CD4-positive, alpha-beta T cell treated with Interleukin-21 for 1 hour (primary cell): ENCODE data around the gene SHROOM1.

Experiments
- DNase-seq: peaks from one replicate; pipeline ENCODE4 v3.0.0-alpha.2; 2020

The SHROOM1 gene

DNA sequence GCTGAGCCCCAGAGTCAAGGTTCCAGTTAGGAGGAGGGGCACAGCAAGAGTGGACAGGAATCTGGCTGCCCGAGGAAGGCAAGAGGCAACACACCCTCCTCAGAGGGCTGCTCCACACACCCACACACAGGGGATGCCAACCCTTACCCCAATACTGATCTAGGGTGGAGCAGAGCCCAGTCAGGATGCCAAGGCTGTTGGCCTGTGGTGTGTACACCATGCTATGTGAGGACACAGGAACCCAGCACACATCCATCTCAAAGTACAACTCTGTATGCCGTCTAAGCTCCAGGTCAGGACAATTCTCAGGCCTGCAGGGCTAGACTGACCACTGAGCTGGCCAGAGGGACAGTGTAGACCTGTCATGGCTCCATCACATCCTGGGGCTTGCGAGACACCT is 56.0 kb downstream of the SHROOM1 start:
- no peak for DNase-seq

DNA sequence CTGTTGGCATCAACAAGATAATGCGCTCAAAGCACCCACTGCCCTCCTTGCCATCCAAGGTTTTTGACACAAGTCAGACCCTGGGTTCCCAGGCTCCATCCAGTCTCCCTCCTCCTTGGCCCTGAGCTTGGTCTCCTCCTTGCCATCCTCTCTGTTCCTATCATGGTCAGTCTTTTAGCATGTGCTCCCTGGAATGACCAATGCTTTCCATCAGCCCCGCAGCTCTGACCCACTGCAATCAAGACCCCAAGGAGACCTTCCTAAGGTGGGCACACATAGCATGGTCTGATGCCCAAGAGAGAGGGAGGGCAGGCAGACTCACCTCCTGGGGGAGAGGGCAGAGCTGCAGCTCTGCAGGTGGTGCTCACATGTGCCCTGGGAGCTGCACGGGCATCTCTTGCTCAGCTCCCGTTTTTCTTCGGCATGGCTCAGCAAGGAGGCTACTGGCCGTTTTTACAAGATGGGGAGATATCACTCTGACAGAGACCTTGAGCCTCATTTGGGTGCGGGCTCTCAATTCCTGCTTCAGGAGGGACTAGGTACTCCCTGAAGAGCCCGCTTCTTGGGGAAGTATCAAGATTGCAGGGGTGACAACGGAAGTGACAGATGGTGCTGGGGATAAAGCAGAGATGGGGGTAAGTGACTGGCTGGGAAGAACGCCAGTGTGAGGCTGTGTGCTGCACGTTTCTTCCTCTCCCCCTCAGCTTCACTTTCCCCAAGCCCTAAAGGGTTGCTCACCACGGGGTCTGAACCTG is 56.7 kb downstream of the SHROOM1 start:
- DNase-seq = no peak

DNA sequence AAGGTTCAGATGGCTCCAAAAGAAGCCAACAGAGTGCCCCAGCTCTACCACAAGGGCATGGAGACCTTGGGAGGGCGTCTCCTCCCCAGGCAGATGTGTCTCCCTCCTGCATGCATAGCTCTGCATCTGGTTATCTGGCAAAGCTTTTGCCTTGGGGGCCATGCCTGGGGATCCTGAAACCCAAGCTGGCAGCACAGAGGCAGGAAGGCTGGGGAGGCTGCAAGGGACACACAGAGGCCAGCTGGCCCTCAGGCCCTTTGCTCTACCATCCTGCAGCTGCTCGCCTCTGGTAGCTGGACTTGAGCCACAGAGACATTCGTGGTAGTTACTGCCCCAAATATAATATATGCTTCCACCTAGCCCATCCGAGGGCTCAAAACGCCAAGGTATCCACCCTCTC is 57.3 kb downstream of the SHROOM1 start:
- DNase-seq = no peak

DNA sequence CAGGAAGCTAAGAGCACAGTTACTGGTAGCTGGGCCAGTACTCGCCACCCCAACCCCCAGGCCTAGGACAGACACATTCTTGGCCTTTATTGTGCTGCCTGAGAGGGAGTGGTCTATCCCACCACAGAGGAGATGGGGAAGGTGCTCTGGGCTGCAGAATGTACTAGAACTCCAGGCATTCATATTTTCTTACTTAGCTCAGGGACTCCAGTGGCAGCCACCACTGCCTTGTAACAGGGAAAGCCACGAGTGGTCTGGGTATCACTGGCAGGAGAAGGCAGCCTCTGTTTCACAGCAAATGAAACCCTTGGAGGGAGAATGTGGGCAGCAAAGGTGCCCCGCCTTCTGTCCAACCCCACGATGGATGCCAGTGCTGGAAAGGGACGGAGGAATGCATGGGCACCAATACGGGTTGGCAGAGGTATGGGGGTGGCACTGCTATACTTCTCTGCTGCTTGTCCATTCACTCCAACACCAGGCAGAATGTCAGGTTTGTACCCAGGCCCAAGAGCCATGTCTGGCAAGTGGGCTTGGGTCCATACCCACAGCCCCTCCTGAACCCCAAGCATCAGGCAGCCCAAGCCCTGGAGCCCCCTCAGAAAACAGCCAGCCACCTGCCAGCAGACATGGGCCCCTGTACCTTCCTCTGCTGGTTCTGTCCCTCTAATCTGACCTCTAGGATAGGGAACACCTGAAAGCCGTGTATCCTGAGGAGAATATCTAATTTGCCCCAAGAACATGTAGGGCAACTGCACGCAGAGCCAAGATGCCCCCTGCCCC is 58.0 kb downstream of the SHROOM1 start:
- DNase-seq = no peak
